Measurements from ENCODE around the gene KCNMB1.

DNA sequence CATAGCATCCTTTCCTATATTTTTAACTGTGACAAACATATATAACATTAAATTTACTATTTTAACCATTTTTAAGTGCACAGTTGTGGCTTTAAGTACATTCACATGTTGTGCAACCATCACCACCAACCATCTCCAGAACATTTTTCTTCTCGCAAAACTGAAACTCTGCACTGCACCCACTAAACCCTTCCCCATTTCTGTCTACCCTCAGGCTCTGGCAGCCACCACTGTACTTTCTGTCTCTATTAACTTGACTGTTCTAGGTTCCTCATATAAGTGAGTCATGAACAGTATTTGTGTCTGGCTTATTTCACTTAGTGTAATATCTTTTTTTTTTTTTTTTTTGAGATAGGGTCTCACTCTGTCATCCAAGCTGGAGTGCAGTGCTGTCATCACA lies 25.5 kb downstream of the KCNMB1 start:
- TF ChIP-seq CTCF (IDR thresholded peaks at IDR 0.05; ENCODE audit: insufficient read depth, low read length, poor library complexity, severe bottlenecking) (no peak), EZH2phosphoT487 (conservative IDR thresholded peaks at IDR 0.05; ENCODE audit: low read length) (no peak)

Data from SU-DHL-6 (cell line).